ENCODE results near the gene ZFC3H1.

DNA sequence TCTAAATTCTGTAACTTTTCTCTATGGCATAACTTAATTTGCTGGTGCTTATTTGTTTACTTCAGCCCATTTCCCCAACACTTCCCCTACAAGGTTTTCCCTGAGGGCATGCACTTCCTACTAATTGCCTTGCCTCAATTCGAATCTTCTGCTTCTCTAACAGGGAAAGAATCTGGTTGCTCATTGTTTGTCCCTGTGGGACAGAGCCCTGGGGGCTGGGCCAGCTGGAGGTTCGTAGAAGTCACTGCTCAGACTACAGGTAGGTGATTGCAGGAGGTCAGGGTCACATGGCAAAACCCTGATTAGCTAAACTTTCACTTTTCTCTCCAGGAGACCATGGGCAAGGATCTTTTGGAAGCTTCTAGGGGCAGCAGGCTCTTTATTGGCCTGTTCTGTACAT, 72.0 kb downstream of the ZFC3H1 start:
- TF ChIP-seq, protein P1, sequence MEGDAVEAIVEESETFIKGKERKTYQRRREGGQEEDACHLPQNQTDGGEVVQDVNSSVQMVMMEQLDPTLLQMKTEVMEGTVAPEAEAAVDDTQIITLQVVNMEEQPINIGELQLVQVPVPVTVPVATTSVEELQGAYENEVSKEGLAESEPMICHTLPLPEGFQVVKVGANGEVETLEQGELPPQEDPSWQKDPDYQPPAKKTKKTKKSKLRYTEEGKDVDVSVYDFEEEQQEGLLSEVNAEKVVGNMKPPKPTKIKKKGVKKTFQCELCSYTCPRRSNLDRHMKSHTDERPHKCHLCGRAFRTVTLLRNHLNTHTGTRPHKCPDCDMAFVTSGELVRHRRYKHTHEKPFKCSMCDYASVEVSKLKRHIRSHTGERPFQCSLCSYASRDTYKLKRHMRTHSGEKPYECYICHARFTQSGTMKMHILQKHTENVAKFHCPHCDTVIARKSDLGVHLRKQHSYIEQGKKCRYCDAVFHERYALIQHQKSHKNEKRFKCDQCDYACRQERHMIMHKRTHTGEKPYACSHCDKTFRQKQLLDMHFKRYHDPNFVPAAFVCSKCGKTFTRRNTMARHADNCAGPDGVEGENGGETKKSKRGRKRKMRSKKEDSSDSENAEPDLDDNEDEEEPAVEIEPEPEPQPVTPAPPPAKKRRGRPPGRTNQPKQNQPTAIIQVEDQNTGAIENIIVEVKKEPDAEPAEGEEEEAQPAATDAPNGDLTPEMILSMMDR (IDR thresholded peaks at IDR 0.05), result no peak
- no peak for TF ChIP-seq POLR2A (IDR thresholded peaks at IDR 0.05)

Data from uterus (tissue), 2 donors.